ENCODE results near the gene HOXC9.

- TF ChIP-seq CTCF (IDR thresholded peaks at IDR 0.05 in 8 of 11, conservative IDR thresholded peaks at IDR 0.05 in 3 of 11) (no peak), POLR2AphosphoS5 (IDR thresholded peaks at IDR 0.05) (no peak), POLR2A (IDR thresholded peaks at IDR 0.05) (no peak)
These were observed 3.4 kb upstream of the HOXC9 start for GRCh38 chr12:53996240-53997203.
